HepG2 (cell line): ENCODE results near the gene CTNNA2. TPM values are rescaled to one million over a fixed set of nuclear protein-coding genes. Genes with fewer than 3 reads are reported as not detected.

Experiments
- ATAC-seq: fragments of 200-7000 bp; cut with Tn5 transposase; 3 replicates; pipeline ENCODE4 v1.9.1; 2020; ENCODE audit warnings: mild to moderate bottlenecking, moderate library complexity
- BruUV-seq: library from RNA; stranded (reverse); fragments of 400-500 nt; replicated peaks from 2 replicates; lab custom pipeline; 2021; lab: Mats Ljungman, UMichigan
- CTCF ChIA-PET: fragments of 300-600 bp; formaldehyde crosslinking; extraction: SDS; loops from one replicate; lab custom pipeline; 2021; ENCODE audit warnings: low total read pairs, inconsistent platforms, low intra/inter-chr PET ratio; lab: Yijun Ruan, JAX
- POLR2A ChIA-PET: fragments of 350-600 bp; sonication (Branson Sonifier 250); formaldehyde crosslinking; loops from one replicate; lab custom pipeline; 2020; ENCODE audit warnings: antibody characterized with exemption, inconsistent platforms; lab: Yijun Ruan, JAX
- DNase-seq: peaks from one replicate; pipeline ENCODE4 v3.0.0-alpha.2; 2015; ENCODE audit warnings: low spot score
- FAIRE-seq: peaks from 3 replicates; lab custom pipeline; 2011; peaks lifted over from hg19 to GRCh38; lab: Jason Lieb, UNC
- H2AFZ ChIP-seq: one replicate; pipeline ENCODE4 v1.6.1; 2011; ENCODE audit warnings: low read length, inconsistent platforms
- H3K27ac ChIP-seq: fragments of 300-600 bp; 3 replicates; pipeline ENCODE4 v1.8.0; 2011; ENCODE audit warnings: mixed run types, mild to moderate bottlenecking, mixed read lengths, low read length, inconsistent platforms; ENCODE audit not compliant: insufficient read depth; ENCODE audit errors: extremely low read length
- H3K27me3 ChIP-seq, 2 experiments: fragments of 200-600 bp in 1 of 2; 2 replicates in 1 of 2; 3 replicates in 1 of 2; pipeline versions ENCODE4 v1.6.0 to v1.8.0; 2011; ENCODE audit warnings: low read length in 2 of 2, mild to moderate bottlenecking in 2 of 2, moderate library complexity in 2 of 2, inconsistent platforms in 1 of 2; ENCODE audit not compliant: insufficient read depth in 2 of 2, control insufficient read depth in 1 of 2
- H3K36me3 ChIP-seq, 2 experiments: fragments of 200-600 bp in 1 of 2; replicated peaks in 1 of 2; 2 replicates in 1 of 2; 3 replicates in 1 of 2; pipeline versions ENCODE4 v1.5.1 to v1.8.0; 2011; ENCODE audit warnings: low read length in 2 of 2, inconsistent platforms in 1 of 2; ENCODE audit not compliant: insufficient read depth in 2 of 2, control insufficient read depth in 1 of 2
- H3K4me1 ChIP-seq: 2 replicates; pipeline ENCODE4 v1.5.1; 2012; ENCODE audit warnings: low read length, inconsistent platforms; ENCODE audit not compliant: insufficient read depth
- H3K4me2 ChIP-seq: 2 replicates; pipeline ENCODE4 v1.6.0; 2011; ENCODE audit warnings: low read depth, low read length, inconsistent platforms
- H3K4me3 ChIP-seq, 3 experiments: fragments of 200-600 bp in 1 of 3; sonication (generic), shearing (Covaris generic) in 1 of 3; replicated peaks in 1 of 3; 2 replicates each; pipeline ENCODE4 v1.5.1; 2011 to 2016; ENCODE audit warnings: low read length in 3 of 3, inconsistent platforms in 2 of 3, low read depth in 2 of 3, mild to moderate bottlenecking in 2 of 3, control low read depth in 1 of 3, mixed read lengths in 1 of 3; ENCODE audit not compliant: insufficient read depth in 1 of 3
- H3K79me2 ChIP-seq: one replicate; pipeline ENCODE4 v1.6.1; 2011; ENCODE audit warnings: low read length, inconsistent platforms; ENCODE audit not compliant: insufficient read depth
- H3K9ac ChIP-seq: 2 replicates; pipeline ENCODE4 v1.6.0; 2011; ENCODE audit warnings: mild to moderate bottlenecking, low read depth, low read length, inconsistent platforms; ENCODE audit not compliant: insufficient read depth
- H3K9me3 ChIP-seq: 2 replicates; pipeline ENCODE4 v1.5.1; 2012; ENCODE audit warnings: mild to moderate bottlenecking, low read length
- H4K20me1 ChIP-seq: 2 replicates; pipeline ENCODE4 v1.6.0; 2011; ENCODE audit warnings: inconsistent platforms, mild to moderate bottlenecking, low read length, moderate library complexity; ENCODE audit not compliant: insufficient read depth
- BORCS8-MEF2B ChIP-seq: sonication (generic); formaldehyde crosslinking; IDR thresholded peaks from 2 replicates; pipeline ENCODE4 v1.8.0; 2022; ENCODE audit warnings: mild to moderate bottlenecking, missing genetic modification reagents
- DMTF1 ChIP-seq: sonication (generic); formaldehyde crosslinking; IDR thresholded peaks from 2 replicates; pipeline ENCODE4 v1.4.0; 2020; ENCODE audit warnings: mild to moderate bottlenecking, missing genetic modification reagents
- EEA1 ChIP-seq: sonication (generic); formaldehyde crosslinking; IDR thresholded peaks from 2 replicates; pipeline ENCODE4 v1.5.1; 2020; ENCODE audit warnings: mild to moderate bottlenecking, missing genetic modification reagents, borderline replicate concordance
- KMT2B ChIP-seq: IDR thresholded peaks from 2 replicates; pipeline ENCODE4 v1.6.1; 2016; ENCODE audit warnings: missing genetic modification reagents, missing compliant biosample characterization
- NFIC ChIP-seq: IDR thresholded peaks from 2 replicates; pipeline ENCODE4 v1.6.1; 2012; ENCODE audit warnings: mild to moderate bottlenecking, low read length, inconsistent platforms
- RBM39 ChIP-seq: fragments of 200-400 bp; formaldehyde crosslinking; IDR thresholded peaks from one replicate; pipeline ENCODE4 v1.6.1; 2018; ENCODE audit warnings: antibody characterized with exemption, mild to moderate bottlenecking, low read depth, low read length; ENCODE audit not compliant: poor library complexity, severe bottlenecking
- RCOR2 ChIP-seq: IDR thresholded peaks from 2 replicates; pipeline ENCODE4 v1.6.1; 2016; ENCODE audit warnings: missing biosample characterization, missing genetic modification reagents
- RFX1 ChIP-seq: fragments of 450-650 bp; IDR thresholded peaks from 2 replicates; pipeline ENCODE4 v1.6.1; 2017
- ZBTB1 ChIP-seq: sonication (generic); formaldehyde crosslinking; IDR thresholded peaks from 2 replicates; pipeline ENCODE4 v1.4.0; 2020; ENCODE audit warnings: missing genetic modification reagents, borderline replicate concordance
- ZFY ChIP-seq: sonication (generic); formaldehyde crosslinking; IDR thresholded peaks from 2 replicates; pipeline ENCODE4 v1.4.0; 2020; ENCODE audit warnings: missing genetic modification reagents
- ZNF143 ChIP-seq: sonication (generic); formaldehyde crosslinking; IDR thresholded peaks from 2 replicates; pipeline ENCODE4 v1.4.0; 2020; ENCODE audit warnings: missing genetic modification reagents
- ZNF232 ChIP-seq: sonication (generic); formaldehyde crosslinking; IDR thresholded peaks from 2 replicates; pipeline ENCODE4 v1.4.0; 2020; ENCODE audit warnings: missing genetic modification reagents, borderline replicate concordance
- ZNF598 ChIP-seq: sonication (generic); formaldehyde crosslinking; IDR thresholded peaks from 2 replicates; pipeline ENCODE4 v1.5.1; 2020; ENCODE audit warnings: mild to moderate bottlenecking, missing genetic modification reagents, borderline replicate concordance
- ZSCAN31 ChIP-seq: sonication (generic); formaldehyde crosslinking; IDR thresholded peaks from 2 replicates; pipeline ENCODE4 v1.5.0; 2020; ENCODE audit warnings: low read depth, mild to moderate bottlenecking, missing genetic modification reagents
- in situ Hi-C: cut with HindIII; loops from 2 replicates; pipeline ENCODE4 v1.10.0; 2017; ENCODE audit warnings: low pct_unique_long_range_greater_than_20kb; ENCODE audit not compliant: extremely low pct_ligation_motif_present
- intact Hi-C: fragments of 100-400 bp; cut with micrococcal nuclease; formaldehyde crosslinking; loops from one replicate; pipeline ENCODE4 v1.10.0; 2022; ENCODE audit not compliant: unreplicated experiment
- polyA plus RNA-seq, 8 experiments: library from polyadenylated mRNA; depleted of rRNA in 3 of 8; stranded (reverse) in 7 of 8; unstranded in 1 of 8; fragments of >200 nt; fragmentation: Illumina TruSeq in 4 of 8; extraction: Trizol in 4 of 8; gene quantifications; 2 replicates each; pipeline versions ENCODE4 v1.2.1 to v1.2.3, GENCODE V29; 2011 to 2016; ENCODE audit warnings: low read depth in 4 of 8, missing spikeins in 1 of 8, mixed read lengths in 1 of 8; ENCODE audit not compliant: insufficient read depth in 1 of 8
- total RNA-seq, 5 experiments: library from RNA; depleted of rRNA; stranded (reverse); fragments of >200 nt; fragmentation: Illumina TruSeq; extraction: Trizol; gene quantifications; 2 replicates each; pipeline ENCODE4 v1.2.3, GENCODE V29; 2016; ENCODE audit warnings: low read depth in 1 of 5
- TF ChIP-seq, protein P1 (sequence below): sonication (generic); formaldehyde crosslinking; IDR thresholded peaks from 2 replicates; pipeline ENCODE4 v1.9.0; 2021; ENCODE audit warnings: missing genetic modification reagents, borderline replicate concordance
- TF ChIP-seq, protein P2 (sequence below): sonication (generic); formaldehyde crosslinking; IDR thresholded peaks from 2 replicates; pipeline ENCODE4 v1.8.1; 2022; ENCODE audit warnings: low read depth, mild to moderate bottlenecking, missing genetic modification reagents

Gene CTNNA2
- total and polyA plus RNA-seq, 2 of the 13 experiments (the other 11 are each of a cell fraction or from before 2014, with no cell fraction given), result not detected

- TF ChIP-seq NFIC, result no peak
- TF ChIP-seq, protein P1, sequence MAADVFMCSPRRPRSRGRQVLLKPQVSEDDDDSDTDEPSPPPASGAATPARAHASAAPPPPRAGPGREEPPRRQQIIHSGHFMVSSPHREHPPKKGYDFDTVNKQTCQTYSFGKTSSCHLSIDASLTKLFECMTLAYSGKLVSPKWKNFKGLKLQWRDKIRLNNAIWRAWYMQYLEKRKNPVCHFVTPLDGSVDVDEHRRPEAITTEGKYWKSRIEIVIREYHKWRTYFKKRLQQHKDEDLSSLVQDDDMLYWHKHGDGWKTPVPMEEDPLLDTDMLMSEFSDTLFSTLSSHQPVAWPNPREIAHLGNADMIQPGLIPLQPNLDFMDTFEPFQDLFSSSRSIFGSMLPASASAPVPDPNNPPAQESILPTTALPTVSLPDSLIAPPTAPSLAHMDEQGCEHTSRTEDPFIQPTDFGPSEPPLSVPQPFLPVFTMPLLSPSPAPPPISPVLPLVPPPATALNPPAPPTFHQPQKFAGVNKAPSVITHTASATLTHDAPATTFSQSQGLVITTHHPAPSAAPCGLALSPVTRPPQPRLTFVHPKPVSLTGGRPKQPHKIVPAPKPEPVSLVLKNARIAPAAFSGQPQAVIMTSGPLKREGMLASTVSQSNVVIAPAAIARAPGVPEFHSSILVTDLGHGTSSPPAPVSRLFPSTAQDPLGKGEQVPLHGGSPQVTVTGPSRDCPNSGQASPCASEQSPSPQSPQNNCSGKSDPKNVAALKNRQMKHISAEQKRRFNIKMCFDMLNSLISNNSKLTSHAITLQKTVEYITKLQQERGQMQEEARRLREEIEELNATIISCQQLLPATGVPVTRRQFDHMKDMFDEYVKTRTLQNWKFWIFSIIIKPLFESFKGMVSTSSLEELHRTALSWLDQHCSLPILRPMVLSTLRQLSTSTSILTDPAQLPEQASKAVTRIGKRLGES (CRISPR knock-in tag), result no peak
These were observed 499.2 kb downstream of the CTNNA2 start (continued) for GRCh38 chr2:80012061-80012460.

- no TSS peak for BruUV-seq
- intact Hi-C loops, result no loop called here
- FAIRE-seq, result no peak
- ATAC-seq, result no peak
- H3K27ac ChIP-seq, result no peak overlapping the region
- no peak overlapping the region for H3K9ac ChIP-seq
- POLR2A ChIA-PET, result no interaction called here
- no peak overlapping the region for H3K4me3 ChIP-seq
- no peaks in the 10 kb centered on the region for H3K9me3 ChIP-seq
- in situ Hi-C loops, result no loop called here
- H2AFZ ChIP-seq, result no peak overlapping the region
- H3K36me3 ChIP-seq, result no peaks in the 10 kb centered on the region
- H4K20me1 ChIP-seq, result no peaks in the 10 kb centered on the region
- H3K27me3 ChIP-seq, result no peaks in the 10 kb centered on the region
- peaks cover 10% of the 10 kb centered on the region for H3K4me1 ChIP-seq
- no peaks in the 10 kb centered on the region for H3K79me2 ChIP-seq
- H3K4me2 ChIP-seq, result no peak overlapping the region
- CTCF ChIA-PET, result no interaction called here
- DNase-seq, result no peak
- TF ChIP-seq ZBTB1 (CRISPR knock-in tag) (no peak), ZNF143 (CRISPR knock-in tag) (no peak), RBM39 (no peak), ZSCAN31 (CRISPR knock-in tag) (no peak), DMTF1 (no peak), EEA1 (CRISPR knock-in tag) (no peak), KMT2B (CRISPR knock-in tag) (no peak), ZFY (CRISPR knock-in tag) (no peak), BORCS8-MEF2B (CRISPR knock-in tag) (no peak), ZNF232 (no peak), RFX1 (no peak), ZNF598 (CRISPR knock-in tag) (no peak), RCOR2 (CRISPR knock-in tag) (no peak)
- TF ChIP-seq, protein P2, sequence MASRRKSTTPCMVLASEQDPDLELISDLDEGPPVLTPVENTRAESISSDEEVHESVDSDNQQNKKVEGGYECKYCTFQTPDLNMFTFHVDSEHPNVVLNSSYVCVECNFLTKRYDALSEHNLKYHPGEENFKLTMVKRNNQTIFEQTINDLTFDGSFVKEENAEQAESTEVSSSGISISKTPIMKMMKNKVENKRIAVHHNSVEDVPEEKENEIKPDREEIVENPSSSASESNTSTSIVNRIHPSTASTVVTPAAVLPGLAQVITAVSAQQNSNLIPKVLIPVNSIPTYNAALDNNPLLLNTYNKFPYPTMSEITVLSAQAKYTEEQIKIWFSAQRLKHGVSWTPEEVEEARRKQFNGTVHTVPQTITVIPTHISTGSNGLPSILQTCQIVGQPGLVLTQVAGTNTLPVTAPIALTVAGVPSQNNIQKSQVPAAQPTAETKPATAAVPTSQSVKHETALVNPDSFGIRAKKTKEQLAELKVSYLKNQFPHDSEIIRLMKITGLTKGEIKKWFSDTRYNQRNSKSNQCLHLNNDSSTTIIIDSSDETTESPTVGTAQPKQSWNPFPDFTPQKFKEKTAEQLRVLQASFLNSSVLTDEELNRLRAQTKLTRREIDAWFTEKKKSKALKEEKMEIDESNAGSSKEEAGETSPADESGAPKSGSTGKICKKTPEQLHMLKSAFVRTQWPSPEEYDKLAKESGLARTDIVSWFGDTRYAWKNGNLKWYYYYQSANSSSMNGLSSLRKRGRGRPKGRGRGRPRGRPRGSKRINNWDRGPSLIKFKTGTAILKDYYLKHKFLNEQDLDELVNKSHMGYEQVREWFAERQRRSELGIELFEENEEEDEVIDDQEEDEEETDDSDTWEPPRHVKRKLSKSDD (CRISPR knock-in tag), result no peak
These were observed 501.8 kb downstream of the CTNNA2 start for GRCh38 chr2:80014637-80015036.
